Measurements from ENCODE around the gene GRM4. TPM values are rescaled to one million over a fixed set of nuclear protein-coding genes. Genes with fewer than 3 reads are reported as not detected.
"Not testable (repeated sequence)": the region's sequence is repeated elsewhere in the genome, so short reads cannot be mapped to it uniquely, and the experiment has no call there.

The GRM4 gene
- total and polyA plus RNA-seq, 2 donors = 0.01 to 0.11 TPM

DNA sequence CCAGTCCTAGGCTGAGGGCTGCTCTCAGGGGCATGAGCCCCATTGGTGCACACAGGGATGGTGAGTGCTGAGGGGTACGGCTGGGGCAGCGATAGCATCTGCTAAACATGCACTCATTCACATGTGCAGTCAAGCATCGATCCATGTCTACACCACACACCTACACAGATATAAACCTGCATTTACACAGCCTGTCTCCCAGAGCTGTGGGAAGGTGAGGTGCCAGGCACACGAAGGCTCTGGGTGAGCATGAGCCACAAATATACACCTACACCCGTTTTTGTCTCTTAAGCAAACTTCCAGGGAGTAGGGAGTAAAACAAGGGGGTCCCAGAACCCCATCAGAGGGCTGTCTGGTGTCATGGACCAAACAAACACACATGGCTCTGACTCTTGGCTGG lies 99.3 kb downstream of the GRM4 start:
- H3K36me3 ChIP-seq (ENCODE audit: insufficient read depth) = no peaks in the 10 kb centered on the region
- no peak for DNase-seq (ENCODE audit: extremely low spot score)
- H3K4me1 ChIP-seq (ENCODE audit: insufficient read depth) = no peaks in the 10 kb centered on the region
- 75% methylated on average over 5 of the region's 5 CpGs for WGBS
- H3K27ac ChIP-seq (ENCODE audit: low read depth) = no peak overlapping the region
- no peak overlapping the region for H3K4me3 ChIP-seq (ENCODE audit: low read depth, low read length)

DNA sequence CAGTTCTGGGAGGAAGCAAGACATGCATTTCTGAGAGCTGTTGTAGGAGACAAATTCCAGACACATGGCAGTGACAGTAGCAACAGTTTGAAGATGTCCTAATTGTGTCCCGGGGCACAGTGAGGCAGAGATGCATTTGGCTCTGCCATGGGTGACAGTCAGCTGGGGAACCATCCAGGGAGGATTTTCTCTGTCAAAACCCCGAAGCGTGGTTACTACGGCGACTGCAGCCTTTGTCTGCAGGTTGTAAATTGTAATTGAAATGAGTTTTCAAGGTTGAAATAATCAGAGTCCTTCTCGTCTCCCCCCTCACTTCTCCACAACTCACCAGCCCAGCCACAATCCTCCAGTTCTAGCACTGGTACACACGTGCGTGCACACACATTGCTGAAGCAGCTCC lies 100.1 kb downstream of the GRM4 start:
- H3K36me3 ChIP-seq (ENCODE audit: insufficient read depth) = no peaks in the 10 kb centered on the region
- H3K4me1 ChIP-seq (ENCODE audit: insufficient read depth) = no peaks in the 10 kb centered on the region
- H3K27ac ChIP-seq (ENCODE audit: low read depth) = no peak overlapping the region
- WGBS = 29% methylated on average over 8 of the region's 8 CpGs
- H3K4me3 ChIP-seq (ENCODE audit: low read depth, low read length) = no peak overlapping the region
- no peak for DNase-seq (ENCODE audit: extremely low spot score)

DNA sequence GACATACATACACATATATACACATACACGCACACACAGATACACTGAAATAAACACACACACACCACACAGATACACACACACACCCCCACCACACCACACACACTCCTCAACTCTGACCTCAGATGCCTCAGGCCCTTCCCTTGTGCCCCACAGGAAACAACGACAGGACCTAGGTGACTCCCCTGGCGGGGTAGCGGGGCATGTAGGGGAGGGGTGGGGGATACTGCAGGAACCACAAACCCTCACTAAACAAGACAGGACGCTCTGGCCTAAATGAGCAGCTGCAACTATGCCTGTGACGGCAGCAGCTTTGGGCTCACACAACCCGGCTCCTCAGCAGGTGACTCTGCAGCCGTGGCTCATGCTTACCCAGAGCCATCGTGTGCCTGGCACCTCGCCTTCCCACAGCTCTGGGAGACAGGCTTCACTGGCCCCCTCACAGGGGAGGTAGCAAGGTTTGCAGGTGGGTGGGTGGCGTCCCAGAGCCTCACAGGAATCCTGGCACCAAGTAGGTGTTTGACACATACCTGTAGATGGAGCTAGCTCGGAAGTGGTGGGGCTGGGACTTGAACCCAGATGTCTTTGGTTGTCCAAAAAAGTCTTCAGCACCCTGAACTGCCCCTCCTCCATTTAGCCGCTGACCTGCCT lies 100.8 kb downstream of the GRM4 start:
- Histone ChIP-seq H3K27ac (ENCODE audit: low read depth) (no peak overlapping the region), H3K4me1 (ENCODE audit: insufficient read depth) (no peaks in the 10 kb centered on the region), H3K36me3 (ENCODE audit: insufficient read depth) (no peaks in the 10 kb centered on the region), H3K4me3 (ENCODE audit: low read depth, low read length) (no peak overlapping the region)
- no peak for DNase-seq (ENCODE audit: extremely low spot score)
- 58% methylated on average over 13 of the region's 13 CpGs for WGBS

- no peak for DNase-seq (ENCODE audit: extremely low spot score)
- H3K4me3 ChIP-seq (ENCODE audit: low read depth, low read length) = no peak overlapping the region
- no peaks in the 10 kb centered on the region for H3K4me1 ChIP-seq (ENCODE audit: insufficient read depth)
- no peaks in the 10 kb centered on the region for H3K36me3 ChIP-seq (ENCODE audit: insufficient read depth)
- whole genome bisulfite sequencing = 90% methylated on average over 8 of the region's 8 CpGs
- no peak overlapping the region for H3K27ac ChIP-seq (ENCODE audit: low read depth)
Observed at GRCh38 chr6:34043359-34043758, 102.5 kb downstream of the GRM4 start.

DNA sequence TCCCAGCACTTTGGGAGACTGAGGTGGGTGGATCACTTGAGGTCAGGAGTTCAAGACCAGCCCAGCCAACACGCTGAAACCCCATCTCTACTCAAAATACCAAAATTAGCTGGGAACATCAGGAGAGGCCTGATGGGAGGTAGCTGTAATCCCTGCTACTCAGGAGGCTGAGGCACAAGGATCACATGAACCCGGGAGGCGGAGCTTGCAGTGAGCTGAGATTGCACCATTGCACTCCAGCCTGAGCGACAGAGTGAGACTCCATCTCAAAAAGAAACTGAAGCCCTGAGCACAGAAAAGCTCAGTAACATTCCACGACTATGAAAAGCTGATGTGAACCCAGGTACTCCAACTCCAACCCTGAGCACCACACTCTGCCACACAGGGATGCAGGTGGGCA lies 103.9 kb downstream of the GRM4 start:
- not testable (repeated sequence) for DNase-seq (ENCODE audit: extremely low spot score); H3K27ac ChIP-seq (ENCODE audit: low read depth); H3K4me1 ChIP-seq (ENCODE audit: insufficient read depth); H3K4me3 ChIP-seq (ENCODE audit: low read depth, low read length); H3K36me3 ChIP-seq (ENCODE audit: insufficient read depth)
- WGBS = 84% methylated on average over 5 of the region's 5 CpGs

- no peaks in the 10 kb centered on the region for H3K4me1 ChIP-seq (ENCODE audit: insufficient read depth)
- H3K36me3 ChIP-seq (ENCODE audit: insufficient read depth) = no peaks in the 10 kb centered on the region
- no peak overlapping the region for H3K27ac ChIP-seq (ENCODE audit: low read depth)
- WGBS = 82% methylated on average over 6 of the region's 6 CpGs
- DNase-seq (ENCODE audit: extremely low spot score) = no peak
- H3K4me3 ChIP-seq (ENCODE audit: low read depth, low read length) = no peak overlapping the region
Observed at GRCh38 chr6:34041385-34041784, 104.5 kb downstream of the GRM4 start.

- 80% methylated on average over 11 of the region's 11 CpGs for WGBS
Observed at GRCh38 chr6:34039943-34040342, 105.9 kb downstream of the GRM4 start.

DNA sequence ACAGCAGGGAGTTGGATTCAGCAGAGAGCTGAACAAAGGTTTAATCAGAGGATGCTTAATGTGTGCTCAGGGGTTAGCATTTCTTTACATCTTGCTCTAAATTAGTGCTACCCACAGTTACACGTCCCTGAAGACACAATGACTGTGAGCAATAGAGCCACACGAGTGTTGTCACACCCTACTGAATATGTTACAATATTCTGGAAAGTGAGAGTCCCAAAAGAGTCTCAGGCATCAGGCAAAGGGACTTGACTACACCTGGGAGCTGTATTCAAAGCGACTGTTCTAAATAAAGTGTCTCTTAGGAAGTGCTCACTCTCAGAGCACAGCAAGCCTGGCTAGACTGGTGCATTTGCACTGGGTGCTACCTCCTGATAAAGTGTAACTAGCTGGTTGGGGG lies 108.7 kb downstream of the GRM4 start:
- DNase-seq (ENCODE audit: extremely low spot score) = no peak
- no peaks in the 10 kb centered on the region for H3K36me3 ChIP-seq (ENCODE audit: insufficient read depth)
- no peak overlapping the region for H3K27ac ChIP-seq (ENCODE audit: low read depth)
- H3K4me3 ChIP-seq (ENCODE audit: low read depth, low read length) = no peak overlapping the region
- WGBS = 71% methylated on average over 3 of the region's 3 CpGs
- no peaks in the 10 kb centered on the region for H3K4me1 ChIP-seq (ENCODE audit: insufficient read depth)

More at GRCh38 chr6:34039943-34040342, 105.9 kb downstream of the GRM4 start:
- Histone ChIP-seq H3K4me3 (ENCODE audit: low read depth, low read length) (no peak overlapping the region), H3K27ac (ENCODE audit: low read depth) (no peak overlapping the region), H3K36me3 (ENCODE audit: insufficient read depth) (no peaks in the 10 kb centered on the region), H3K4me1 (ENCODE audit: insufficient read depth) (no peaks in the 10 kb centered on the region)
- no peak for DNase-seq (ENCODE audit: extremely low spot score)

DNA sequence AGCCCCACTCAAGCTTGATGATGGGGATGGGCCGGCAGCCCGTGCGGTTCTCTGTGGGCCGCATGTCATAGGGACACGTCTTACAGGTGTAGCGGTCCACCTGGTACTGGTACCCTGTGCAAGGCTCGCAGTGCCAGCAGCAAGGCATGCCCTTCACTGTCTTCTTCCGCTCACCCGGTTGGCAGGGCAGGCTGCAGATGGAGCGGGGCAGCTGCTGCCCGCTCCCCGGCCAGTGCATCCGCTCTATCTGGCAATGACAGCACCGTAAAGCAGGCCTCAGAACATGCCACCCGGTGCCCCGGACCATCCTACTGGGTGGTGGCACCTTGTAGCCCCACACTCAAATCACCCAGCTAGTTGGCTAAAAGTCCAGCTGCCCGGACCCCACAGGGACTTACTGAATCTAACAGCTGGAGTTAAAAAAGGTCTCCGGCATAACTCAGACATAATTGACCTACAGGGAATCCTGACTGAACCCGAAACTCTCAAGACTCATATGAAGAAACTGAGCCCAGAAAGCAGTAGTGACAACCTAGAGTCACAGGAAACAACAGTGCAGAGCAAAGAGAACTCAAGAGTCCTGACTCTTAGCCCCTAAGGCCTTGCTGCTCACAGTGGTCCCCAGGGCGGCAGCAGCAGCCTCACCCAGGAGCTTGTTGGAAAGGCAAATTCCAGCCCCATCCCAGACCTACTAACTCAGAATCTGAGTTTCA lies 109.4 kb downstream of the GRM4 start:
- H3K36me3 ChIP-seq (ENCODE audit: insufficient read depth) = no peaks in the 10 kb centered on the region
- 94% methylated on average over 20 of the region's 20 CpGs for WGBS
- no peaks in the 10 kb centered on the region for H3K4me1 ChIP-seq (ENCODE audit: insufficient read depth)
- H3K4me3 ChIP-seq (ENCODE audit: low read depth, low read length) = no peak overlapping the region
- no peak for DNase-seq (ENCODE audit: extremely low spot score)
- H3K27ac ChIP-seq (ENCODE audit: low read depth) = no peak overlapping the region

GRCh38 chr6:34035704-34036356 lies 110.1 kb downstream of the GRM4 start:
- no peak for DNase-seq (ENCODE audit: extremely low spot score)
- Histone ChIP-seq H3K4me1 (ENCODE audit: insufficient read depth) (no peaks in the 10 kb centered on the region), H3K4me3 (ENCODE audit: low read depth, low read length) (no peak overlapping the region), H3K36me3 (ENCODE audit: insufficient read depth) (no peaks in the 10 kb centered on the region), H3K27ac (ENCODE audit: low read depth) (no peak overlapping the region)
- 92% methylated on average over 40 of the region's 40 CpGs for WGBS

DNA sequence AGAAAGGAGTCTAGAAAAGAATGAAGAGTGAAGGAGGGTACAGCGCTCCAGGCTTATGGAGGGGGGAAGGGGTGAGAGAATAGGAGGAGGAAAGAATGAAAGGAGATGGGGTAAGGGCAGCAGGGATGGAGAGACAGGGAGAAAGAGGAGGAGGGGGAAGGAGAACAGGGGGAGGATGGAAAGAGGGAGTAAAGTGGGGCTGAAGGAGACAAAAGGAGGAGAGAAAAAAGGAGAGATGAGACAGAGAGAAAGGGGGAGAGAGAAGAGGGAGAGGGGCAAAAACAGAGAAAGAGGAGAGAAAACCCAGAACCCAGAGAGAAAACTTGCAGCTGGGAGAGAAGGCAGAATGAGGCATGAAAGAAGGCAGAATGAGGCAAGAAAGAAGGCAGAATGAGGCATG lies 110.7 kb downstream of the GRM4 start:
- H3K27ac ChIP-seq (ENCODE audit: low read depth) = no peak overlapping the region
- no peaks in the 10 kb centered on the region for H3K4me1 ChIP-seq (ENCODE audit: insufficient read depth)
- DNase-seq (ENCODE audit: extremely low spot score) = no peak
- no peak overlapping the region for H3K4me3 ChIP-seq (ENCODE audit: low read depth, low read length)
- no peaks in the 10 kb centered on the region for H3K36me3 ChIP-seq (ENCODE audit: insufficient read depth)
- 76% methylated on average over 1 of the region's 1 CpG for WGBS

DNA sequence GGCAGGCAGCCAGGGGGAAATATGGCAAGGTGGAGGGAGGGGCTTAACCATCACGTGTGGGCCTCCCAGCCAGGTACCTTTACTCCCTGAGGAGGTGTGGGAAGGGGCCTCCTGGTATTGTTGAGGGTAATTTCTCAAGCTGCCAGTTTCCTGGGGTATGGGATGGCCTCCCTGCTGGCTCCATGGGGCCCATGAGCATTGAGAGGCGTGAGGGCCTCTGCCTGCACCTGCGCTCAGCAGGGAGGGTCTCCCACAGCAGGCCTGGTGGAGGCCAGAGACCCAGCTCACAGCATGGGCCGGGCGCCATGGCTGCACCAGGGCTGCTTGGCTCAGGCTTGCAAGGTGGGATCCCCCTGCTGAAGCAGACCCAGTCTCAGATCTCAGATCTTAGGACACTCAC lies 113.0 kb downstream of the GRM4 start:
- 77% methylated on average over 5 of the region's 5 CpGs for WGBS
- Histone ChIP-seq H3K4me1 (ENCODE audit: insufficient read depth) (no peaks in the 10 kb centered on the region), H3K4me3 (ENCODE audit: low read depth, low read length) (no peak overlapping the region), H3K27ac (ENCODE audit: low read depth) (no peak overlapping the region), H3K36me3 (ENCODE audit: insufficient read depth) (no peaks in the 10 kb centered on the region)
- DNase-seq (ENCODE audit: extremely low spot score) = no peak

DNA sequence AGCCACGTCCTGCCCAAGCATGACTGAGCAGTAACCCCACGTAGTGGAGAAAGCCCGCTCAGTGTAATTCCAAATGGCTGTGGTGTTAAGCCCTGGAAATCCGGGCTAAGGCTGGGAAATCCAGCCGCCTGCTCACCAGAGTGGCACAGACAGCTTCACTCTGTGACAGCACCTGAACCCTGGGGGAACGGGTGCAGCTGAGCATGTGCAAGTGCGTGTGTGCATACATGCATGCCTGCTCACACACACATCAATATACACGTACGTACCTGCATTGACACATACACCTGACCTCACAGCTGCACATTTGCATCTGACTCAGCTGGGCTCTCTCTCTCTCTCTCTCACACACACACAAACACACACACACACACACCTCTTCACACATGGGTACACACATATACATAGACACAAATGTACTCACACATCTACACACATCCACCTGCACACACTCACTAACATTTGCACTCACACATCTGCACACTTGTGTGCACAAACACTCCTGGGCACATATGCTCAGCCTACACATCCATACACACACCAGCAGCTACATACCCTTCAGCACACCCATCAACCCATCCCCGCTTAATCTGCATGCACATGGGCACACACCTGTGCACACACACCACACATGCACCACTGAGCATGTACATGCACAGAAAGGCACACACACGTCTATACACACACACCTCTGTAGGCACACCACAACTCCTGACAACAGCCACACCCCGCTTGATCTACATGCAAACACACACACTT lies 114.1 kb downstream of the GRM4 start:
- no peaks in the 10 kb centered on the region for H3K36me3 ChIP-seq (ENCODE audit: insufficient read depth)
- no peak for DNase-seq (ENCODE audit: extremely low spot score)
- no peak overlapping the region for H3K4me3 ChIP-seq (ENCODE audit: low read depth, low read length)
- no peaks in the 10 kb centered on the region for H3K4me1 ChIP-seq (ENCODE audit: insufficient read depth)
- WGBS = 69% methylated on average over 12 of the region's 12 CpGs
- H3K27ac ChIP-seq (ENCODE audit: low read depth) = no peak overlapping the region

Measured in urinary bladder (tissue), 4 donors.